ENCODE measurements around the gene GOLGA8R.
"Not testable (repeated sequence)": the region's sequence is repeated elsewhere in the genome, so short reads cannot be mapped to it uniquely, and the experiment has no call there.

The GOLGA8R gene, protein sequence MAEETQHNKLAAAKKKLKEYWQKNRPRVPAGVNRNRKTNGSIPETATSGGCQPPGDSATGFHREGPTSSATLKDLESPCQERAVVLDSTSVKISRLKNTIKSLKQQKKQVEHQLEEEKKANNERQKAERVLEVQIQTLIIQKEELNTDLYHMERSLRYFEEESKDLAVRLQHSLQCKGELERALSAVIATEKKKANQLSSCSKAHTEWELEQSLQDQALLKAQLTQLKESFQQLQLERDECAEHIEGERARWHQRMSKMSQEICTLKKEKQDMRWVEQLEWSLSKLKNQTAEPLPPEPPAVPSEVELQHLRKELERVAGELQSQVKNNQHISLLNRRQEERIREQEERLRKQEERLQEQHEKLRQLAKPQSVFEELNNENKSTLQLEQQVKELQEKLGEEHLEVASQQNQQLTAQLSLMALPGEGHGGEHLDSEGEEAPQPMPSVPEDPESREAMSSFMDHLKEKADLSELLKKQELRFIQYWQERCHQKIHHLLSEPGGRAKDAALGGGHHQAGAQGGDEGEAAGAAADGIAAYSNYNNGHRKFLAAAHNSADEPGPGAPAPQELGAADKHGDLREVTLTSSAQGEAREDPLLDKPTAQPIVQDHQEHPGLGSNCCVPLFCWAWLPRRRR

DNA sequence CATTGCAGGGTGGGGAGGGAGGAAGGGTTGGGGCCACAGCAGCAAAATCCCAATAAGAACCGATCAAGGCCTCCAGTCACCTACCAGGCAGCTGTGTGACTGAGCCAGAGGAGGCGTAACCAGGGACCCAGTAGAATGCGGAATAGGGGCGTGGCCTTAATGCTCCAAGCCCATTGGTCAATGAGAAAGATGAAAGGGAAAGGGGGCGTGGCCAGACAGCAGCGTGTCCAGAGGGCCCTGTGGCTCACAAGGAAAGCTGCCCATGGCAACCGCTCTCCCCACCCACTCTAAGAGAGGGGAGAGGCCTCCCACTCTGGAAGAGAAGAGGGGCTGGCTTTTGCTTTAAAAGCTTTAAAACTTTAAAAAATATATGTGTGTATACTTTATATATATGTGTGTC lies at the start of gene GOLGA8R:
Gene GOLGA8R (minus strand): TSS at position 101 of the 400 bp plus-strand sequence. CDS start 98 bp downstream, at position 3.
- DNase-seq = not testable (repeated sequence)

- not testable (repeated sequence) for DNase-seq
These were observed 49.8 kb upstream of the GOLGA8R start for GRCh38 chr15:30463849-30464248.

DNA sequence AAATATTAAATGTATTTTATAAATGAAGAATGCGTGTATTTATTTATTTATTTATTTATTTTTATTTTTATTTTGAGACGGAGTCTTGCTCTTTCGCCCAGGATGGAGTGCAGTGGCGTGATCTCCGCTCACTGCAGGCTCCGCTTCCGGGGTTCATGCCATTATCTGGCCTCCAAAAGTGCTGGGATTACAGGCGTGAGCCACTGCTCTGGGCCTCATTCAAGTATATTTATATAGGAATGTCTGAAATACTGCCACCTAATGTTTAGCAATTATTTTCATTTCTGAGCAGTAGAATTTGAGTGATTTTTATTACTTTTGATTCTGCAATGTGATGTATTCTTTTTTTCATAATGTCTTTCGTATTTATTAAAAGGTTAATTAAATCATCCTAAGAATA lies 48.1 kb upstream of the GOLGA8R start:
- DNase-seq = not testable (repeated sequence)

GRCh38 chr15:30452702-30453101 lies 38.6 kb upstream of the GOLGA8R start:
- not testable (repeated sequence) for DNase-seq

DNA sequence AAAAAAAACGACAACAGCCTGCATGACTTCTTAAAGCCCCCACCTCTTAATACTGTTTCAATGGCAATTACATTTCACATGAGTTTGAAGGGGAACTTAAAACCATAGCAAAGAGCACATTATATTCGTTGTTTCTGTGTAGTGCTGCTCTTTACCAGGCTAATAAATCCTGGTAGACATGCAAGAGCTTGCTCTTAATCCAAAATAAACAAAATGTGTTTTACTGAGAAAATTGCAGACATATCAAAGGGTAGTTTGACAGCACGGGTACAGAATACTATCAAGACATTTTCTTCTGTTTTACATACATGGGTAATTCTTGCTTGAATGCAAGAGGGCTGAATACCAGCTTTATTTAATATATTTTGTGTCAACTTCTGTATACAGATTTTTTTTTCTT lies 24.3 kb upstream of the GOLGA8R start:
- not testable (repeated sequence) for DNase-seq

DNA sequence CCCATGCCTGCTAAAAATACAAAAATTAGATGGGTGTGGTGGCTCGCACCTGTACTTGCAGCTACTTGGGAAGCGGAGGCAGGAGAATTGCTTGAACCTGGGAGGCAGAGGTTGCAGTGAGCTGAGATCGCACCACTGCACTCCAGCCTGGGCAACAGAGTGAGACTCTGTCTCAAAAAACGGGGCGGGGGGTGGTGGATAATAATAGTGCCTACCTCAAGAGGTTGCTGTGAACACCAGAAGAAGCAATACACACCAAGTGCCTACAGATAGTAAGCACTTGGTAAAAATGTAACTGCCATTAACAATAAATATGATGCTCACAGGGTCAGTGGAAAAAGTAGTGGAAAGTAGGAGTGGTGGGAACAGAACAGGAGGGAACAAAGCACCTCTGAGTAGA lies 21.8 kb upstream of the GOLGA8R start:
- not testable (repeated sequence) for DNase-seq

- DNase-seq = not testable (repeated sequence)
These were observed 6.7 kb upstream of the GOLGA8R start for GRCh38 chr15:30420723-30421122.

DNA sequence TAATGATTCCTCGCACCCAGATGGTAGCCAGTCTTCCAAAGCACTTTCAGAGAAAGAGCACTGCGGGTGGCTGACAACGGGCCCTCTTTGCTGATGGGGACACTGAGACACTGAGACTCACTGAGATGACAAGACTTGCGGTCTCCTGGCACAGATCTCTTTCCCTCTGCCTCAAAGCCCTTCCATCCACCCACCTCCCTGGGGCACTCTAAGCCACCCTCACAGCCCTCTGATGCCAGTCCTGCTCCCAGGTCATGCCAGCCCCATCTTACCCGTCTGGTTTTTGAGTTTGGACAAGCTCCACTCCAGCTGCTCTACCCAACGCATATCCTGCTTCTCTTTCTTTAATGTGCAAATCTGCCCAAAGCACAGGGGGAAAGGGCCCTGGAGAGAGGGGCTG lies 6.4 kb downstream of the GOLGA8R start:
- DNase-seq = not testable (repeated sequence)

DNA sequence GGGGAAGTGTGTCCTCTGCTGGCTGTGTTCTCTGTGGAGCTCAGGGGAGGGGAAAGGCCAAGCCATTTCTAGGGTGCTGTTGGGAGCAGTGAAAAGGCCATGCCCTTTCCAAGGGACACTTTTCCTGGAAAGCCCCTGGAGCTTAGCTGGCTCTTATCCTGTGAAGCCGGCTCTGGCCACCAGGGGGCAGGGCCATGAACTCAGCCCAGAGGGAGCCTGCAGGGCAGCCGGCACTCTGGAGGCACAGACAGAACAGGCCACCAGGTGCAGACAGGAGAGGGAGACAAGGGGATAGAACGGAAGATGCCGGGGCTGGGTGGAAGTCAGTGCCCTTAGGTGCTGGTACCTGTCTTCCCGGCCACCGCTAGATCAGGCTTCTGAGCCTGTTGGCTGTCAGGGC lies 15.1 kb downstream of the GOLGA8R start:
- not testable (repeated sequence) for DNase-seq

DNA sequence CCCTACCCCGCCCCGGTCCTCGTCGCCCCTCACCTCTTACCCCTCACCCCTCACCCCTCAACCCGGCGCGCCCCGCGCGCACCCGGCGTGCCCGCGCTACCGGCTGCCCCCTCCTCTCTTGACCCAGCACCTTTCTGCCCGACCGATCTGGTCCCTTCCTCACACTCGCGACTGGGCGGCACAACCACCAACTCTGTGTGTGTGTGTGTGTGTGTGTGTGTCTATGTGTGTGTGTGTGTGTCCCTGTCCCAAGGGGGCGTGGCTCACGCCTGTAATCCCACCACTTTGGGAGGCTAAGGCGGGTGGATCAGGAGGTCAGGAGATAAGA lies 20.4 kb downstream of the GOLGA8R start:
- not testable (repeated sequence) for DNase-seq

GRCh38 chr15:30392766-30393663 lies 21.0 kb downstream of the GOLGA8R start, which contains the start of gene CHRFAM7A:
Gene CHRFAM7A (minus strand): TSS chr15:30393540. CDS start chr15:30383351, 10,189 bp downstream.
- DNase-seq = not testable (repeated sequence)

GRCh38 chr15:30386318-30386887 lies 27.7 kb downstream of the GOLGA8R start:
- DNase-seq = not testable (repeated sequence)

DNA sequence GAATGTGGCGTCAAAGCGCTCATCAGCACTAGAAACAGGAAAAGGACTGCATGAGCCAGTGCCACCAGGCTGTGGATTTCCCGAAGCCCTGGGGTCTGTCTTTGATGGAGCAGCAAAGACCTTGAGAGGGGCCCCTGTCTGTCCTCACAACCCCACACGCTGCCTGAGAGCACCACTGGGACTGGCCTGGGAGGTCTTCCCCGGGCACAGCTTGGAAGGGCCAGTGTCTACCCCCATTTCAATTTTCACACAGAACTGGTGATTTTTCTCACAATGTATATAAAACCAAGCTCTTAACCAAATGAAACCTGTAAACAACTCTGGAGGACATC lies 37.0 kb downstream of the GOLGA8R start:
- not testable (repeated sequence) for DNase-seq

- DNase-seq = not testable (repeated sequence)
These were observed 37.5 kb downstream of the GOLGA8R start for GRCh38 chr15:30376375-30377081.

- DNase-seq = not testable (repeated sequence)
These were observed 38.2 kb downstream of the GOLGA8R start for GRCh38 chr15:30375872-30376271.

DNA sequence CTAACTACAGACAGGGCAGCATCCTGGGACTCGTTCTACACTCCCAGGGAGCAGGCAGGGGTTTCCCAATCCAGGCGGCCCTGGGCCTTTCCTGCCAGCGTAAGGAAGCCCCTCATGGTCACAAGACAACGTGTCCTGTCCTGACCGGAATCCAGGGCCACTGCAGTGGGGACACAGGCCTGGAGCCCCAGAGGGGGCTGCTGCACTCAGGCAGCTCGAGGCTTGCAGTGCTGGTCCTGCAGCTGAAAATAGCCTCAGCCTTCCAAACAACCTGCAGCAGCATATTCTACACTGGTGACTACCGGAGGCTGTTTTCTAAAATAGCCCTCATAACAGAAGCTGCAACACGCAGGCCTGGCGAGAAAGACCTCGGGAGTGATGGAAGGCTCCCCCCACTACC lies 39.2 kb downstream of the GOLGA8R start:
- DNase-seq = not testable (repeated sequence)

GRCh38 chr15:30368271-30368670 lies 45.8 kb downstream of the GOLGA8R start:
- not testable (repeated sequence) for DNase-seq

DNA sequence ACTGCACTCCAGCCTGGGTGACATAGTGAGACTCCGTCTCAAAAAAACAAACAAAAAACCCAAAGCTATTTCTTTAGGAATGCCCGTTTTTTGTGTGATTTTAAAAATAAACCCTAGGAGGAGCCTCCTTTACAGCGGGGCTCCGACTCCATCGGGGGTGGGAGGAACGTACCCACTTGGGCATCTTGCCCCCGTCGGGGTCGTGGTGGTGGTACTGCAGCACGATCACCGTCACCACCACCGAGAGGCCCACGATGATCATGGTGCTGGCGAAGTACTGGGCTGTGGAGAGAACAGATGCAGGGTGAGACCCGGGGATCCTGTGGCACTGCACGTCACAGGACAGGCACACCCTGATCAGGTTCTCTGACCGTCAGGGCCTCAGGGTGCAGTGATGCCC lies 46.8 kb downstream of the GOLGA8R start:
- not testable (repeated sequence) for DNase-seq

- DNase-seq = not testable (repeated sequence)
These were observed 52.7 kb downstream of the GOLGA8R start for GRCh38 chr15:30361404-30361803.

GRCh38 chr15:30360990-30361389 lies 53.1 kb downstream of the GOLGA8R start:
- not testable (repeated sequence) for DNase-seq

GRCh38 chr15:30355043-30355442 lies 59.0 kb downstream of the GOLGA8R start:
- not testable (repeated sequence) for DNase-seq

All from AML-193 (cell line).